ENCODE results near the gene GPRC5A.

- no peak for TF ChIP-seq CTCF (IDR thresholded peaks at IDR 0.05)
- no peak for TF ChIP-seq EP300 (IDR thresholded peaks at IDR 0.05)
- TF ChIP-seq POLR2A (IDR thresholded peaks at IDR 0.05): no peak
- TF ChIP-seq POLR2AphosphoS5 (IDR thresholded peaks at IDR 0.05): no peak
Measured at GRCh38 chr12:12924169-12924568, 32.8 kb downstream of the GPRC5A start.

Data from upper lobe of left lung (tissue), 4 donors.